Measurements from ENCODE around the gene SLF2. TPM values are rescaled to one million over a fixed set of nuclear protein-coding genes. Genes with fewer than 3 reads are reported as not detected.

The SLF2 gene, protein sequence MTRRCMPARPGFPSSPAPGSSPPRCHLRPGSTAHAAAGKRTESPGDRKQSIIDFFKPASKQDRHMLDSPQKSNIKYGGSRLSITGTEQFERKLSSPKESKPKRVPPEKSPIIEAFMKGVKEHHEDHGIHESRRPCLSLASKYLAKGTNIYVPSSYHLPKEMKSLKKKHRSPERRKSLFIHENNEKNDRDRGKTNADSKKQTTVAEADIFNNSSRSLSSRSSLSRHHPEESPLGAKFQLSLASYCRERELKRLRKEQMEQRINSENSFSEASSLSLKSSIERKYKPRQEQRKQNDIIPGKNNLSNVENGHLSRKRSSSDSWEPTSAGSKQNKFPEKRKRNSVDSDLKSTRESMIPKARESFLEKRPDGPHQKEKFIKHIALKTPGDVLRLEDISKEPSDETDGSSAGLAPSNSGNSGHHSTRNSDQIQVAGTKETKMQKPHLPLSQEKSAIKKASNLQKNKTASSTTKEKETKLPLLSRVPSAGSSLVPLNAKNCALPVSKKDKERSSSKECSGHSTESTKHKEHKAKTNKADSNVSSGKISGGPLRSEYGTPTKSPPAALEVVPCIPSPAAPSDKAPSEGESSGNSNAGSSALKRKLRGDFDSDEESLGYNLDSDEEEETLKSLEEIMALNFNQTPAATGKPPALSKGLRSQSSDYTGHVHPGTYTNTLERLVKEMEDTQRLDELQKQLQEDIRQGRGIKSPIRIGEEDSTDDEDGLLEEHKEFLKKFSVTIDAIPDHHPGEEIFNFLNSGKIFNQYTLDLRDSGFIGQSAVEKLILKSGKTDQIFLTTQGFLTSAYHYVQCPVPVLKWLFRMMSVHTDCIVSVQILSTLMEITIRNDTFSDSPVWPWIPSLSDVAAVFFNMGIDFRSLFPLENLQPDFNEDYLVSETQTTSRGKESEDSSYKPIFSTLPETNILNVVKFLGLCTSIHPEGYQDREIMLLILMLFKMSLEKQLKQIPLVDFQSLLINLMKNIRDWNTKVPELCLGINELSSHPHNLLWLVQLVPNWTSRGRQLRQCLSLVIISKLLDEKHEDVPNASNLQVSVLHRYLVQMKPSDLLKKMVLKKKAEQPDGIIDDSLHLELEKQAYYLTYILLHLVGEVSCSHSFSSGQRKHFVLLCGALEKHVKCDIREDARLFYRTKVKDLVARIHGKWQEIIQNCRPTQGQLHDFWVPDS
- polyA plus RNA-seq (2012; ENCODE audit: insufficient read depth, insufficient read length), result 16.2 TPM

DNA sequence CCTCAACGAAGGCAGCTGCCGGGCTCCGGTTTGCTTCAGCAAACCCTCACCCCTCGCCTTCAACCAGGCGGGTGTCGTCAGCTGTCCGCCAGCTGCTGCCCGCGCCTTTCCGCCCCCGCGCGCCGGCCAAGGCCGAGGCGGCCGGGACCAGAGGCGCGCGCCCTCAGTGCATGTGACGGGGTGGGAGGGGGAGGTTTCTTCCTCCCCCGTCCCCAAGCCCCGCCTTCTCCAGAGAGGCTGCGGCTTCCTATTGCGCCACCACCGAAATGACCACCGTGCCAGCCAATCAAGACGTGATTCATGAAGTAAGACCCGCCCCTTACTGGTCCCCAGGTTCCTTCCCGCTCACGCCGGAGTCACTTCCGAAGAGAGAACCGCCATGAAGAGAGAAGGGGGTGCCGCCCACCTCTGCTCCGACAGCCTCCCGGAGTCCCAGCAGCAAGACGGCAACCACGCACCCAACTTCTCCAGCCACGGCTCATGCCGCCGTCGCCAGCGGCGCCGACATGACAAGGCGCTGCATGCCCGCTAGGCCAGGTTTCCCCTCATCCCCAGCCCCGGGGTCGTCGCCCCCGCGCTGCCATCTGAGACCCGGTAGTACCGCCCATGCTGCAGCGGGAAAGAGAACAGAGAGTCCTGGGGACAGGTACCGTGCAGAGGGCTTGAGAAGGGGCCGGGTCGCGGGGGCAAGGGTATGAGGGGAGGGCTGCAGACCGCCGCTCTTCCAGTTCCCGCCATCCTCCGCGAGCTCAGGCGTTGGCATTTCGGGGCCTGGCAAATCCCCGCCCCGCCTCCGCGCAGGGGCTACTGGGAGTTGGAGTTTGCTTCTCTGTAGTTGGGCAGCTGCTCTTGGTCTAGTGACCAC, at the start of gene SLF2:
Gene SLF2 (plus strand): TSS at position 359 of the 865 bp plus-strand sequence. CDS start 148 bp downstream, at position 507.
- peak within 1 kb of the TSS; percentile 85 for H3K4me3 ChIP-seq (ENCODE audit: low read length)
- peak; percentile 96 for DNase-seq (ENCODE audit: low read depth, low spot score)

GRCh38 chr10:100863433-100863832, 49.3 kb upstream of the SLF2 start:
- H3K4me3 ChIP-seq (ENCODE audit: low read length), result no peak overlapping the region
- no peak for DNase-seq (ENCODE audit: low read depth, low spot score)

DNA sequence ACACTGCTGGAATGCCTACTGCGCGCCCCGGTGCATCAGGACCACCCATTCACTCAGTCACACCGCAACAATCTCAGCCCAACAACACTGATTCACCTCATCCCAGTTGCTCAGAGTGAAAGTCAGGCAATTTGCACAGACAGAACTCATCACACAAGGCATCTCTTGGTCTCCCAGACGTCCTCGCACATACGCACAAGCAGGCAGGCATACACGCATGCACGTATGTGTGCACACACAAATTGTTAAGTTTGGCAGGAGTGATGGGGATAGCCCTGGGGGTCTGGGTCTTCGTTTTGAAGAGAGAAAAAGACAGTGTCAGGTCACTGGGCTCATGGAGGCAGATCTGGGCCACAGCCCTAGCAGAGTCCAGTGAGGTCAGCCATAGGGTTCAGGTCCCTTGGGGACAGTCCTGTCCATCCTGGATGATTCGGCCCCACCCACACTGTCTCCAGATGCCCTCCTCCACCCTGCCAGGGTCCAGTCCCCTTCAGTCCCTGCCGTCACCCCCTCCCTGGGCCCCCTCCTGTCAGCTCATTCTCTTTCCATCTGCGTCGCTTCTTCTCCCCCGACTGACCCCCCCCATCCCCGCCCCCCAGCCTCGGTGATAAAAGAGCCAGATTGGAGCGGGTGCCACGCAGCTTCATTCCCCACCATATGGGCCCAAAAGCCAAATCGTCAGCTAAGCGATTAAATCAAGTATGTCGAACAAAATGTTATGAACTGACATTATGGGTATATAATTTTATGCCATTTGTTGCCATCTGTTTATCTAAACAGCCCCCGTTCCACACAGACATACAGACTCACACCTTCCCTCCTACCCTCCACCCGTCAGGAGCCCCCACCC, 48.5 kb upstream of the SLF2 start:
- no peak overlapping the region for H3K4me3 ChIP-seq (ENCODE audit: low read length)
- no peak for DNase-seq (ENCODE audit: low read depth, low spot score)

DNA sequence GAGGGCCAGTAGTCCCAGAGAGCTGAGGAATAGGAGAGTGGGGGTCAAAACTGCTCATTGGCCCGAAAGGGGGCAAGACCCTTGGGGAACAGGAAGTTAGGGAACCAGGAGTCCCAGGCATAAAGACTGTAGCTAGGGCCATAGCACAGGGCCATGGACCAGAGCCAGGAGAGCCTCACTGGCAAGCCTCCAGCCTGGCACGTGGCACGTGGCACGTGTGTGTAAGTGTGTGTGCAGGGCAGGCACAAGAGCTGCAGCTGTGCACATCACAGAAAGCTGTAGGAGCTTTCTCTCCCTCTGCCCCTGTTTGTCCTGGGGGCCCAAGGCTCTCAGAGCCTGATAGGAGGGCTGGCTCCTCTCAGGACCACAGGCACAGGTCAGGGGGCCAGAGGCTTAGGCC, 47.8 kb upstream of the SLF2 start:
- DNase-seq (ENCODE audit: low read depth, low spot score), result no peak
- no peak overlapping the region for H3K4me3 ChIP-seq (ENCODE audit: low read length)

DNA sequence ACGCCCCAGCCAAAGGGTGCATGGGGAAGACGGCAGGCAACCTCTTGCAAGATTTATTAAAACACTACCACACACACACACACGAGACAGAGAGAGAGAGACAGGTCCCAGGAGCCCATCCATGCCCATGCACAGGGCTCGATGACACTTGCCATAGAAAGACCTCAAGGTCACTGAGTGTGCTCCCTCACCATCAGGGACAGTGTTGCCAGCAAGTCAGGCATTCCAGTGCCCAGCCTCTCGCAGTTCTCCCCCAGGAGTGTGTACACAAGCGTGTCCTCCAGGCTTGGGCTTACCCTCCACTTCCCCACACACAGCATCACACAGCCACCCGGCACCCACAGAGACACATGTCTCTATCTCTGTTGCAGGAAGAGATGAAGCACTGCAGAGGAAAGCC, 46.8 kb upstream of the SLF2 start:
- H3K4me3 ChIP-seq (ENCODE audit: low read length), result no peak overlapping the region
- no peak for DNase-seq (ENCODE audit: low read depth, low spot score)

- H3K4me3 ChIP-seq (ENCODE audit: low read length), result no peak overlapping the region
- DNase-seq (ENCODE audit: low read depth, low spot score), result no peak
Observed at GRCh38 chr10:100866575-100867098, 46.1 kb upstream of the SLF2 start.

DNA sequence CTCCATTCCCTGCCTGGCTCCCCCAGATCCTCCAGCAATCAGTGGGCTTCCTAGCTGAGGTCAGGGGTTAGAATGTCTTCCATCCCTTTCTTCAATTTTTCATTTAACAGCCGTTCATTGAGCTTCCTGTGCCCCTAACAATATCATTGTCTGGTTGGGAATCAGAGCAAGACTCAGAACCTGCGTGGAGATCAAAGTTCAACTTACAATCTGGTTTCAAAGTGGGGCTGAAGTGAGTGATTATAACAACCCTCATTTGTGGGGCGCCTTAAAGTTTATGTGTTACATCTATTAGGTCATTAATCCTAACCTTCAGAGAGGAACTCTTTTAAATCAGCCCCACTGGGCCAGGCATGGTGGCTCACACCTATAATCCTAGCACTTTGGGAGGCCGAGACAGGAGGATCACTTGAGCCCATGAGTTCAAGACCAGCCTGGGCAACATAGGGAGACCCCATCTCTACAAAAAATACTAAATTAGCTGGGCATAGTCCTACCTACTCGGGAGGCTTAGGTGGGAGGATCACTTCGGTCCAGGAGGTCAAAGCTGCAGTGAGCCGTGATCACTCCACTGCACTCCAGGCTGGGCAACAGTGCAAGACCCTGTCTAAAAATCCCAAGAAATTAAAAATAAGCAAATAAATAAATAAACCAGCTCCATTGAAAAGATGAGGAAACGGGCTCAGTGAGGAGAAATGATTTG, 45.4 kb upstream of the SLF2 start:
- no peak for DNase-seq (ENCODE audit: low read depth, low spot score)
- H3K4me3 ChIP-seq (ENCODE audit: low read length), result no peak overlapping the region

GRCh38 chr10:100868382-100868781, 44.4 kb upstream of the SLF2 start:
- no peak for DNase-seq (ENCODE audit: low read depth, low spot score)

GRCh38 chr10:100869399-100869798, 43.4 kb upstream of the SLF2 start:
- no peak overlapping the region for H3K4me3 ChIP-seq (ENCODE audit: low read length)
- no peak for DNase-seq (ENCODE audit: low read depth, low spot score)

More at GRCh38 chr10:100868382-100868781, 44.4 kb upstream of the SLF2 start:
- no peak overlapping the region for H3K4me3 ChIP-seq (ENCODE audit: low read length)

GRCh38 chr10:100872034-100872791, 40.5 kb upstream of the SLF2 start:
- peak; percentile 63 for DNase-seq (ENCODE audit: low read depth, low spot score)
- no peak overlapping the region for H3K4me3 ChIP-seq (ENCODE audit: low read length)

- no peak overlapping the region for H3K4me3 ChIP-seq (ENCODE audit: low read length)
- no peak for DNase-seq (ENCODE audit: low read depth, low spot score)
Observed at GRCh38 chr10:100873146-100873826, 39.5 kb upstream of the SLF2 start.

GRCh38 chr10:100873827-100874326, 38.9 kb upstream of the SLF2 start:
- DNase-seq (ENCODE audit: low read depth, low spot score), result no peak

DNA sequence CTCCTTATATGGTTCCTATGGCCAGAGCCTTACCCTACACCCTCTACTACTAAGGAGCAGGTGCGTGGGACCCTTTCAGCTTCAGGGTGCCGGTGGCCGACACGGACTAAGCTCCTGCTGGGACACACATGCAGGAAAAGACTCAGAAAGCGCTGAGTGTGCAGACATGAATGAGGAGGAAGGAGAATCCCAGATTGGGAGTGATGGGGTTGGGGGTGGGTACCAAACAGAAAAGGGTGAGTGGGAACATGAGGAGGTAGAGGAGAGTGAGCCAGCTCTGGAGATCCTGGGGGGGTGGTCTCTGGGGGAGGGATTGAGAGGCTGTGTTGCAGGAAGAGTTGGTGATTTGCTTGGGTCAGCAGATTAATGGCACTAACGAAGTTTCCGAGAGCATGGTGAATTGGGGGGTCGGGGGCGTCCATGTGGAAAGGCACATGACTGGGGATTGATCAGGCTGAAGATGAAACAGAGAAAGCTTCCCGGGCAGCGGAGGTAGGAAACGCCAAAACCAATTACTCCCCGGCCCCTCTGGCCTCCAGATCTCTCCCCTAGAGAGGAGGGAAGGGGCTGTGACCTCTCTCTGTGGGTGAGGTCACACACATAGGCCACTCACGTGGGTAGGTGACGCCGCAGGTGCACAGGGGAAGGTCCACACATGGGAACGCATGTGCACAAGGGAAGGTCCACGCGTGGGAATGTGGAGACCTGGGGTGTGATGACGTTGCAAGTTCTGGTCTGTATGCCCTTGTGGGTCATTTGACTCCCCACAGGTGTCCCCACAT, 37.9 kb upstream of the SLF2 start:
- no peak overlapping the region for H3K4me3 ChIP-seq (ENCODE audit: low read length)
- no peak for DNase-seq (ENCODE audit: low read depth, low spot score)

More at GRCh38 chr10:100873827-100874326, 38.9 kb upstream of the SLF2 start:
- H3K4me3 ChIP-seq (ENCODE audit: low read length), result no peak overlapping the region

DNA sequence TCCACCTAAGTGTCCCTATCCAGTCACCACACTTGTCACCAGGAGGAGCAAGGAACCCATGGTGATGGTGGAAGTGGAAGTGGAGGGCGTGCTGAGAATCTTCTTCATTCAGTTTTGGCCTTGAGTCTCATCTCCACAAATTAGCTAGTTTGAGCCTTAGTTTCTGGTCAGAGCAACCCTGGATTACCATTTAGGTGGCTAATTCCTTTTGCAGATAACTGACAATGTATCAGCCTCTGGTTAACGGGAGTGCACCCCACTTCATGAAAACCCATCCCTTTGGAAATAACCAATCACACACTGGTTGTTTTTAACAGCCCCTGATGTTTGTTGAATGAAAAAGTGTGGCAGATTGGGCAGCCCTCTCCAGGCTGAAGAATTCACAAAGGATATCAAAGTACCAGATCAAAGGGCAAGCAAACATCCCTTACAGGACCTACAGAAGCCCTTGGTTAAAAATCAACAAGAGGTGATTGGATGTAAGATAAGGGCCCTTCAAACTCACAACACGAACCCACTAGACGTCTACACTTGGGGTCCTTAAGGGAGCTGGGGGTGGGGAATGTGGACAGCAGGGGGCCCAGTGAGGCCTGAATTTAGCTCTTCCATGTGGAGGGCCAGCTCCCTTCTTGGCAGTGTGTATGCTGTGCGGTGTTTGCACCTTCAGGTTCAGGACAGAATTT, 37.1 kb upstream of the SLF2 start:
- no peak for DNase-seq (ENCODE audit: low read depth, low spot score)

More for the DNA sequence above, 37.1 kb upstream of the SLF2 start:
- H3K4me3 ChIP-seq (ENCODE audit: low read length), result no peak overlapping the region

Measured in Jurkat, Clone E6-1 (cell line).